GM12891 (cell line): ENCODE results near the gene ARHGAP9.

Source experiments
- POLR2A ChIP-seq: IDR thresholded peaks from 2 replicates; pipeline ENCODE4 v1.6.1; 2011; ENCODE audit warnings: low read depth, low read length, control low read depth
- SPI1 ChIP-seq: IDR thresholded peaks from 2 replicates; pipeline ENCODE4 v1.6.1; 2011; ENCODE audit warnings: low read depth, low read length, control low read depth

GRCh38 chr12:57461917-57462250, 17.8 kb downstream of the ARHGAP9 start:
- no peak for TF ChIP-seq POLR2A
- TF ChIP-seq SPI1, result no peak
